Brain pericyte (primary cell): ENCODE measurements around the gene PTPRF.
"Not testable (repeated sequence)": the region's sequence is repeated elsewhere in the genome, so short reads cannot be mapped to it uniquely, and the experiment has no call there.

Source experiments
- DNase-seq: peaks from one replicate; pipeline ENCODE4 v3.0.0-alpha.2; 2012; ENCODE audit warnings: low read depth, low spot score

PTPRF gene

GRCh38 chr1:43625063-43625780, 94.5 kb downstream of the PTPRF start:
- no peak for DNase-seq

- DNase-seq = no peak
Measured at GRCh38 chr1:43632135-43632670, 101.5 kb downstream of the PTPRF start.

- DNase-seq = no peak
Measured at GRCh38 chr1:43634721-43635120, 104.0 kb downstream of the PTPRF start.

GRCh38 chr1:43636006-43636641, 105.4 kb downstream of the PTPRF start:
- no peak for DNase-seq

GRCh38 chr1:43637267-43637666, 106.6 kb downstream of the PTPRF start:
- DNase-seq = no peak

GRCh38 chr1:43638381-43638780, 107.7 kb downstream of the PTPRF start:
- DNase-seq = not testable (repeated sequence)

- no peak for DNase-seq
Measured at GRCh38 chr1:43639976-43640794, 109.5 kb downstream of the PTPRF start.

- no peak for DNase-seq
Measured at GRCh38 chr1:43644558-43644957, 113.9 kb downstream of the PTPRF start.

- DNase-seq = no peak
Measured at GRCh38 chr1:43645461-43645860, 114.8 kb downstream of the PTPRF start.

GRCh38 chr1:43647331-43647730, 116.6 kb downstream of the PTPRF start:
- not testable (repeated sequence) for DNase-seq

- no peak for DNase-seq
Measured at GRCh38 chr1:43648221-43648847, 117.7 kb downstream of the PTPRF start.

GRCh38 chr1:43648876-43649477, 118.3 kb downstream of the PTPRF start:
- DNase-seq = no peak

GRCh38 chr1:43650310-43651085, 119.8 kb downstream of the PTPRF start:
- DNase-seq = peak; percentile 89

GRCh38 chr1:43651188-43651587, 120.5 kb downstream of the PTPRF start:
- DNase-seq = no peak

GRCh38 chr1:43651902-43652301, 121.2 kb downstream of the PTPRF start:
- no peak for DNase-seq

- no peak for DNase-seq
Measured at GRCh38 chr1:43653339-43653738, 122.7 kb downstream of the PTPRF start.

- DNase-seq = no peak
Measured at GRCh38 chr1:43653893-43654292, 123.2 kb downstream of the PTPRF start.

GRCh38 chr1:43655953-43656352, 125.3 kb downstream of the PTPRF start:
- DNase-seq = no peak

- DNase-seq = no peak
Measured at GRCh38 chr1:43659212-43660166, 128.8 kb downstream of the PTPRF start.
